ENCODE measurements around the gene OR7D4. TPM values are rescaled to one million over a fixed set of nuclear protein-coding genes. Genes with fewer than 3 reads are reported as not detected.

OR7D4 gene
- not detected in 2 replicates for total RNA-seq

GRCh38 chr19:9219489-9219888 lies at the start of gene OR7D4:
TSS of gene OR7D4 (minus strand) at chr19:9219589. CDS start at chr19:9214837, 4,752 bp downstream.

GRCh38 chr19:9250630-9251029 lies 31.2 kb upstream of the OR7D4 start, which contains the start of gene OR7E24:
TSS of gene OR7E24 (plus strand) at chr19:9250930. CDS start at chr19:9251044, 114 bp downstream.

GRCh38 chr19:9178901-9179300 lies 40.5 kb downstream of the OR7D4 start, which contains the start of gene OR7D2:
TSS of gene OR7D2 (plus strand) at chr19:9178979. CDS start at chr19:9185782, 6,803 bp downstream.

Other genes with a start within 250 kb of the OR7D4 start
- not detected in 2 replicates for gene MUC16, start 209.2 kb downstream of the OR7D4 start, total RNA-seq
- gene OR1M1, start 132.5 kb downstream of the OR7D4 start, total RNA-seq, result not detected in 2 replicates
- gene OR7G2, start 112.1 kb downstream of the OR7D4 start, total RNA-seq, result not detected in 2 replicates
- not detected in 2 replicates for gene OR7G1, start 103.8 kb downstream of the OR7D4 start, total RNA-seq
- not detected in 2 replicates for gene OR7G3, start 92.6 kb downstream of the OR7D4 start, total RNA-seq
- gene ZNF317, start 79.2 kb downstream of the OR7D4 start, total RNA-seq, result 9.9 and 12.2 TPM in 2 replicates
- not detected in 2 replicates for gene OR7D2, start 40.6 kb downstream of the OR7D4 start, total RNA-seq
- not detected in 2 replicates for gene OR7E24, start 31.3 kb upstream of the OR7D4 start, total RNA-seq
- 6.1 and 6.9 TPM in 2 replicates for gene ZNF699, start 90.2 kb upstream of the OR7D4 start, total RNA-seq
- 14.2 and 14.4 TPM in 2 replicates for gene ZNF559, start 104.6 kb upstream of the OR7D4 start, total RNA-seq
- 0.76 and 0.86 TPM in 2 replicates for gene ZNF177, start 143.4 kb upstream of the OR7D4 start, total RNA-seq
- gene ZNF266, start 216.0 kb upstream of the OR7D4 start, total RNA-seq, result 11.8 and 13.8 TPM in 2 replicates